Calu3 (cell line): Measurements from ENCODE around the gene ITSN2. TPM values are rescaled to one million over a fixed set of nuclear protein-coding genes. Genes with fewer than 3 reads are reported as not detected.

Experiments
- BruUV-seq: library from RNA; stranded (reverse); fragments of 400-500 nt; replicated peaks from 2 replicates; lab custom pipeline; 2021; lab: Mats Ljungman, UMichigan
- CTCF ChIA-PET: fragments of 300-600 bp; sonication (Branson Sonifier 250); formaldehyde crosslinking; loops from one replicate; lab custom pipeline; 2022; ENCODE audit warnings: antibody characterized with exemption; lab: Charles Lee
- DNase-seq: peaks from one replicate; pipeline ENCODE4 v3.0.0; 2022
- H3K27ac Mint-ChIP-seq: one replicate; pipeline ENCODE4 v1.8.0; 2022; ENCODE audit warnings: mixed read lengths; ENCODE audit not compliant: unreplicated experiment
- H3K27me3 Mint-ChIP-seq: one replicate; pipeline ENCODE4 v1.8.0; 2022; ENCODE audit warnings: mixed read lengths; ENCODE audit not compliant: unreplicated experiment
- H3K36me3 Mint-ChIP-seq: one replicate; pipeline ENCODE4 v1.8.0; 2022; ENCODE audit warnings: mild to moderate bottlenecking, moderate library complexity, mixed read lengths; ENCODE audit not compliant: insufficient read depth, unreplicated experiment
- H3K4me1 Mint-ChIP-seq: one replicate; pipeline ENCODE4 v1.8.0; 2022; ENCODE audit warnings: mild to moderate bottlenecking, low read depth, mixed read lengths; ENCODE audit not compliant: unreplicated experiment
- H3K4me3 Mint-ChIP-seq: one replicate; pipeline ENCODE4 v1.8.0; 2022; ENCODE audit warnings: mild to moderate bottlenecking, low read depth, moderate library complexity, mixed read lengths; ENCODE audit not compliant: unreplicated experiment
- H3K9me3 Mint-ChIP-seq: one replicate; pipeline ENCODE4 v1.8.0; 2022; ENCODE audit warnings: low read depth, mixed read lengths; ENCODE audit not compliant: unreplicated experiment
- intact Hi-C: fragments of 100-400 bp; cut with micrococcal nuclease; formaldehyde crosslinking; loops from one replicate; pipeline ENCODE4 v1.10.0; 2022; ENCODE audit not compliant: unreplicated experiment
- total RNA-seq: library from RNA; stranded (reverse); gene quantifications from 2 replicates; pipeline ENCODE4 v1.2.3, GENCODE V29; 2022
- TF ChIP-seq, protein P1 (sequence below): fragments of 200-600 bp; IDR thresholded peaks from one replicate; pipeline ENCODE4 v1.8.0; 2022; ENCODE audit warnings: antibody characterized with exemption; ENCODE audit not compliant: unreplicated experiment

Gene ITSN2
- total RNA-seq, 1 experiment from 2014 or later: 45.4 TPM

DNA sequence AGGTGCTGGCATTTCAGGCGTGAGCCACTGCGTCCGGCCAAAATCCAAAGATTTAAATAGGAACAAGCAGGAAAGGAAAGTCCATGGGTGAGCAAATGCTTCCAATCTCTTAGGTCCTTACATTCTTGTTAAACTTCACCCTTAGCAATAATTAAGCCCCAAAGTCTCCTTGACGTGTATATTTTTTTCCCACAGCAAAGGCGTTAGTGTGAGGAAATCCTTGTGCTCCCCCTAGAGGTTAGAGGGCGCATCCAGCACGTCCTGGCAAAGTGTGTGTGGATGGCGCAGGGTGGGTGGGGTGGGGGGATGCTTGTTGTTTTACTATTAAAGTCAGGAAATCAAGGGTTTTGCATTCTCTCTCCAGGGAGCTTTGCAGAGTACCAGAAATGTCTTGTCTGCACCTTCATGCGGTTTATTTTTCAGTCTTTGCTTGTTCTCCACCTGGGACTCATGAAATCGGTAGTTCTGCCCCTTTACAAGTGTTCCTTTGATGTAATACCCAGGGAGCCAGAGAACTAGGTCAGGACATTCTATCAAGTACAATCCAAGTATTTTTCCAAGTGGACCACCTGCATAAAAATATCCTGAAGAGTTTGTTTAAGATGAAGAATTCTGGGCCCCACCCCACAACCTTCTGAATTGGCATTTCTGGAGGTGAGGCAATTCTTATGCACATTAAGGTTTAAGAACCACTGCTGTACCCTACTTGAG, 22.2 kb upstream of the ITSN2 start:
- CTCF ChIA-PET: no interaction called here
- DNase-seq: peak; percentile 63
- Mint-ChIP-seq H3K36me3 (no peaks in the 10 kb centered on the region), H3K27me3 (no peaks in the 10 kb centered on the region), H3K4me1 (no peaks in the 10 kb centered on the region), H3K9me3 (no peaks in the 10 kb centered on the region), H3K27ac (no peak overlapping the region), H3K4me3 (no peak overlapping the region)
- TF ChIP-seq, protein P1, sequence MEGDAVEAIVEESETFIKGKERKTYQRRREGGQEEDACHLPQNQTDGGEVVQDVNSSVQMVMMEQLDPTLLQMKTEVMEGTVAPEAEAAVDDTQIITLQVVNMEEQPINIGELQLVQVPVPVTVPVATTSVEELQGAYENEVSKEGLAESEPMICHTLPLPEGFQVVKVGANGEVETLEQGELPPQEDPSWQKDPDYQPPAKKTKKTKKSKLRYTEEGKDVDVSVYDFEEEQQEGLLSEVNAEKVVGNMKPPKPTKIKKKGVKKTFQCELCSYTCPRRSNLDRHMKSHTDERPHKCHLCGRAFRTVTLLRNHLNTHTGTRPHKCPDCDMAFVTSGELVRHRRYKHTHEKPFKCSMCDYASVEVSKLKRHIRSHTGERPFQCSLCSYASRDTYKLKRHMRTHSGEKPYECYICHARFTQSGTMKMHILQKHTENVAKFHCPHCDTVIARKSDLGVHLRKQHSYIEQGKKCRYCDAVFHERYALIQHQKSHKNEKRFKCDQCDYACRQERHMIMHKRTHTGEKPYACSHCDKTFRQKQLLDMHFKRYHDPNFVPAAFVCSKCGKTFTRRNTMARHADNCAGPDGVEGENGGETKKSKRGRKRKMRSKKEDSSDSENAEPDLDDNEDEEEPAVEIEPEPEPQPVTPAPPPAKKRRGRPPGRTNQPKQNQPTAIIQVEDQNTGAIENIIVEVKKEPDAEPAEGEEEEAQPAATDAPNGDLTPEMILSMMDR: peak; percentile 73
- BruUV-seq: no TSS peak
- intact Hi-C loops: loop anchor here (1.0 kb wide), 1 partner anchor 154 kb away; no protein-coding TSS in a partner anchor

DNA sequence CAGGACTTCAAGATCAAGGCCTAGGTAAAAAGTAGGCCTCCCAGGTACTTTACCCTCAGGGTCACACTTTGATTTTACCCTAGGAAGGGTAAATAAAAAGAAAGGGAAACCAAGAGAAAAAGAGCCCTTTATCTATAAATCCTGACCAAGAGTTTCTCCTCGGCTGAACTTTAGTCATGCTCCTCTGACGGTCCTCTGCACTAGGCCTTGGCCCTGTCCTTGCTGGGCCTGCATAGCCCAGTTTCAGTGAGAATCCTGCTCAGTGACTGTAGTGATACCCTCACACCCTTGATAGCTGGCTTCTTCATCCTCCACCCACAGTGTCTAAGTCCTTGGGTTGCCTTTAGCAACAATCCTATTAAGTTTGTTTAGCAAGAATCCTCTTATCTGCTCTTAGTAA, 20.5 kb upstream of the ITSN2 start:
- no peak for DNase-seq
- BruUV-seq: no TSS peak
- CTCF ChIA-PET: no interaction called here
- Mint-ChIP-seq H3K4me3 (no peak overlapping the region), H3K9me3 (no peaks in the 10 kb centered on the region), H3K27ac (no peak overlapping the region), H3K36me3 (no peaks in the 10 kb centered on the region), H3K27me3 (no peaks in the 10 kb centered on the region), H3K4me1 (no peaks in the 10 kb centered on the region)
- TF ChIP-seq, protein P1: no peak
- intact Hi-C loops: no loop called here

GRCh38 chr2:24375349-24376087, 15.2 kb upstream of the ITSN2 start:
- TF ChIP-seq, protein P1: no peak
- Mint-ChIP-seq H3K27ac (no peak overlapping the region), H3K4me1 (no peaks in the 10 kb centered on the region), H3K4me3 (no peak overlapping the region), H3K27me3 (no peaks in the 10 kb centered on the region), H3K9me3 (no peaks in the 10 kb centered on the region), H3K36me3 (no peaks in the 10 kb centered on the region)
- intact Hi-C loops: no loop called here
- BruUV-seq: no TSS peak
- CTCF ChIA-PET: interaction anchor here (0.7 kb wide), 1 partner anchor 21 kb away, joined by 4 read pairs; no protein-coding TSS in a partner anchor
- no peak for DNase-seq

- intact Hi-C loops: no loop called here
- no peak overlapping the region for H3K4me3 Mint-ChIP-seq
- no peaks in the 10 kb centered on the region for H3K27me3 Mint-ChIP-seq
- H3K9me3 Mint-ChIP-seq: no peaks in the 10 kb centered on the region
- BruUV-seq: no TSS peak
- TF ChIP-seq, protein P1: no peak
- no peaks in the 10 kb centered on the region for H3K36me3 Mint-ChIP-seq
- H3K27ac Mint-ChIP-seq: no peak overlapping the region
- H3K4me1 Mint-ChIP-seq: no peaks in the 10 kb centered on the region
- CTCF ChIA-PET: no interaction called here
- no peak for DNase-seq
These were observed 14.0 kb upstream of the ITSN2 start for GRCh38 chr2:24374301-24374700.
